Urinary bladder (tissue), 4 donors: ENCODE results near the gene CACNA1H. TPM values are rescaled to one million over a fixed set of nuclear protein-coding genes. Genes with fewer than 3 reads are reported as not detected.
"Not testable (repeated sequence)": the region's sequence is repeated elsewhere in the genome, so short reads cannot be mapped to it uniquely, and the experiment has no call there.

Source experiments
- DNase-seq: peaks from one replicate; pipeline ENCODE4 v3.0.0-alpha.2; 2015; ENCODE audit errors: extremely low spot score
- H3K27ac ChIP-seq: one replicate; pipeline ENCODE4 v1.5.1; 2013; ENCODE audit warnings: low read depth, mild to moderate bottlenecking, moderate library complexity
- H3K36me3 ChIP-seq: one replicate; pipeline ENCODE4 v1.6.1; 2013; ENCODE audit warnings: mild to moderate bottlenecking, moderate library complexity; ENCODE audit not compliant: insufficient read depth
- H3K4me1 ChIP-seq: one replicate; pipeline ENCODE4 v1.6.1; 2013; ENCODE audit warnings: mild to moderate bottlenecking, moderate library complexity; ENCODE audit not compliant: insufficient read depth
- H3K4me3 ChIP-seq: one replicate; pipeline ENCODE4 v1.5.1; 2013; ENCODE audit warnings: low read depth, low read length
- WGBS: extraction: QIAGEN DNeasy Blood & Tissue Kit; methylation state at CpG from one replicate; pipeline ENCODE4 v1.1.7; 2013; 5-methylcytosine and 5-hydroxymethylcytosine counted together
- polyA plus RNA-seq: library from polyadenylated mRNA; stranded (reverse); fragments of 200-250 nt; gene quantifications from one replicate; pipeline ENCODE4 v1.2.3, GENCODE V29; 2013
- total RNA-seq: library from RNA; depleted of rRNA; stranded (reverse); fragments of >200 nt; gene quantifications from one replicate; pipeline ENCODE4 v1.2.3, GENCODE V29; 2014
- donor health status: healthy with polysubstance abuse.
- donor health status: healthy.

The CACNA1H gene
- total and polyA plus RNA-seq, 2 donors, result 10.6 to 151 TPM

GRCh38 chr16:1220841-1221627 lies 68.1 kb downstream of the CACNA1H start:
- WGBS, result 84% methylated on average over 48 of the region's 48 CpGs
- DNase-seq, result no peak
- H3K36me3 ChIP-seq, result no peaks in the 10 kb centered on the region
- no peaks in the 10 kb centered on the region for H3K4me1 ChIP-seq
- H3K4me3 ChIP-seq, result no peak overlapping the region
- no peak overlapping the region for H3K27ac ChIP-seq

- Histone ChIP-seq H3K36me3 (no peaks in the 10 kb centered on the region), H3K27ac (no peak overlapping the region), H3K4me3 (no peak overlapping the region), H3K4me1 (no peaks in the 10 kb centered on the region)
- 80% methylated on average over 40 of the region's 40 CpGs for WGBS
- DNase-seq, result no peak
Observed at GRCh38 chr16:1221628-1222552, 69.0 kb downstream of the CACNA1H start.

GRCh38 chr16:1222553-1223354 lies 69.8 kb downstream of the CACNA1H start:
- no peaks in the 10 kb centered on the region for H3K36me3 ChIP-seq
- no peak for DNase-seq
- no peak overlapping the region for H3K27ac ChIP-seq
- H3K4me1 ChIP-seq, result no peaks in the 10 kb centered on the region
- WGBS, result 70% methylated on average over 25 of the region's 25 CpGs
- H3K4me3 ChIP-seq, result no peak overlapping the region

GRCh38 chr16:1223355-1224214 lies 70.7 kb downstream of the CACNA1H start:
- Histone ChIP-seq H3K4me3 (no peak overlapping the region), H3K36me3 (no peaks in the 10 kb centered on the region), H3K27ac (no peak overlapping the region), H3K4me1 (no peaks in the 10 kb centered on the region)
- no peak for DNase-seq
- WGBS, result 86% methylated on average over 38 of the region's 38 CpGs

GRCh38 chr16:1224558-1224957 lies 71.7 kb downstream of the CACNA1H start:
- Histone ChIP-seq H3K27ac (no peak overlapping the region), H3K4me3 (no peak overlapping the region), H3K4me1 (no peaks in the 10 kb centered on the region), H3K36me3 (no peaks in the 10 kb centered on the region)
- 69% methylated on average over 9 of the region's 9 CpGs for WGBS
- DNase-seq, result no peak

GRCh38 chr16:1225051-1225451 lies 72.1 kb downstream of the CACNA1H start, which contains the start of gene TPSG1:
TPSG1 (minus strand) TSS chr16:1225268; CDS start chr16:1225252, 16 bp downstream.
- 56% methylated on average over 10 of the region's 10 CpGs for WGBS
- DNase-seq, result no peak
- Histone ChIP-seq H3K27ac (no peak within 1 kb of the TSS), H3K4me3 (no peak within 1 kb of the TSS), H3K4me1 (no peaks in the 10 kb centered on the region), H3K36me3 (no peaks in the 10 kb centered on the region)

GRCh38 chr16:1225728-1226311 lies 72.9 kb downstream of the CACNA1H start:
- not testable (repeated sequence) for H3K36me3 ChIP-seq, H3K4me3 ChIP-seq, H3K27ac ChIP-seq, H3K4me1 ChIP-seq, DNase-seq
- 38% methylated on average over 24 of the region's 24 CpGs for WGBS

GRCh38 chr16:1226692-1227091 lies 73.8 kb downstream of the CACNA1H start:
- whole genome bisulfite sequencing, result 38% methylated on average over 14 of the region's 14 CpGs
- not testable (repeated sequence) for H3K4me1 ChIP-seq, H3K4me3 ChIP-seq, DNase-seq, H3K27ac ChIP-seq, H3K36me3 ChIP-seq

- not testable (repeated sequence) for H3K36me3 ChIP-seq, H3K4me3 ChIP-seq, H3K27ac ChIP-seq, DNase-seq, H3K4me1 ChIP-seq
- WGBS, result 60% methylated on average over 7 of the region's 7 CpGs
Observed at GRCh38 chr16:1228227-1228626, 75.3 kb downstream of the CACNA1H start.

- 73% methylated on average over 10 of the region's 13 CpGs for WGBS
- H3K36me3 ChIP-seq, H3K4me3 ChIP-seq, DNase-seq, H3K27ac ChIP-seq, H3K4me1 ChIP-seq: not testable (repeated sequence)
Observed at GRCh38 chr16:1229476-1229875, 76.6 kb downstream of the CACNA1H start.

GRCh38 chr16:1230084-1230470 lies 77.2 kb downstream of the CACNA1H start, which contains the start of gene TPSB2:
TPSB2 (minus strand) TSS chr16:1230184; CDS start chr16:1229951, 233 bp downstream.
- not testable (repeated sequence) for DNase-seq, H3K27ac ChIP-seq, H3K4me1 ChIP-seq, H3K4me3 ChIP-seq, H3K36me3 ChIP-seq
- 75% methylated on average over 3 of the region's 11 CpGs for WGBS

GRCh38 chr16:1230471-1231212 lies 77.7 kb downstream of the CACNA1H start:
- not testable (repeated sequence) for H3K4me1 ChIP-seq, H3K4me3 ChIP-seq, H3K36me3 ChIP-seq, H3K27ac ChIP-seq, DNase-seq
- WGBS, result 83% methylated on average over 17 of the region's 17 CpGs
